LNCAP (cell line): ENCODE data around the gene DCBLD2.

Experiments
- TF ChIP-seq, protein P1 (sequence below): fragments of 450-650 bp; IDR thresholded peaks from 2 replicates; pipeline ENCODE4 v1.5.1; 2017; ENCODE audit warnings: mild to moderate bottlenecking

Gene DCBLD2

GRCh38 chr3:98901119-98901391 lies 440 bp downstream of the DCBLD2 start:
- TF ChIP-seq, protein P1, sequence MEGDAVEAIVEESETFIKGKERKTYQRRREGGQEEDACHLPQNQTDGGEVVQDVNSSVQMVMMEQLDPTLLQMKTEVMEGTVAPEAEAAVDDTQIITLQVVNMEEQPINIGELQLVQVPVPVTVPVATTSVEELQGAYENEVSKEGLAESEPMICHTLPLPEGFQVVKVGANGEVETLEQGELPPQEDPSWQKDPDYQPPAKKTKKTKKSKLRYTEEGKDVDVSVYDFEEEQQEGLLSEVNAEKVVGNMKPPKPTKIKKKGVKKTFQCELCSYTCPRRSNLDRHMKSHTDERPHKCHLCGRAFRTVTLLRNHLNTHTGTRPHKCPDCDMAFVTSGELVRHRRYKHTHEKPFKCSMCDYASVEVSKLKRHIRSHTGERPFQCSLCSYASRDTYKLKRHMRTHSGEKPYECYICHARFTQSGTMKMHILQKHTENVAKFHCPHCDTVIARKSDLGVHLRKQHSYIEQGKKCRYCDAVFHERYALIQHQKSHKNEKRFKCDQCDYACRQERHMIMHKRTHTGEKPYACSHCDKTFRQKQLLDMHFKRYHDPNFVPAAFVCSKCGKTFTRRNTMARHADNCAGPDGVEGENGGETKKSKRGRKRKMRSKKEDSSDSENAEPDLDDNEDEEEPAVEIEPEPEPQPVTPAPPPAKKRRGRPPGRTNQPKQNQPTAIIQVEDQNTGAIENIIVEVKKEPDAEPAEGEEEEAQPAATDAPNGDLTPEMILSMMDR = no peak

GRCh38 chr3:98900265-98901118 lies 1.0 kb downstream of the DCBLD2 start:
- TF ChIP-seq, protein P1 = no peak

GRCh38 chr3:98897701-98898100 lies 3.8 kb downstream of the DCBLD2 start:
- TF ChIP-seq, protein P1 = no peak

GRCh38 chr3:98894791-98895576 lies 6.5 kb downstream of the DCBLD2 start:
- TF ChIP-seq, protein P1 = no peak

- TF ChIP-seq, protein P1 = no peak
Observed at GRCh38 chr3:98893740-98894139, 7.8 kb downstream of the DCBLD2 start.

GRCh38 chr3:98892263-98892662 lies 9.2 kb downstream of the DCBLD2 start:
- TF ChIP-seq, protein P1 = no peak

DNA sequence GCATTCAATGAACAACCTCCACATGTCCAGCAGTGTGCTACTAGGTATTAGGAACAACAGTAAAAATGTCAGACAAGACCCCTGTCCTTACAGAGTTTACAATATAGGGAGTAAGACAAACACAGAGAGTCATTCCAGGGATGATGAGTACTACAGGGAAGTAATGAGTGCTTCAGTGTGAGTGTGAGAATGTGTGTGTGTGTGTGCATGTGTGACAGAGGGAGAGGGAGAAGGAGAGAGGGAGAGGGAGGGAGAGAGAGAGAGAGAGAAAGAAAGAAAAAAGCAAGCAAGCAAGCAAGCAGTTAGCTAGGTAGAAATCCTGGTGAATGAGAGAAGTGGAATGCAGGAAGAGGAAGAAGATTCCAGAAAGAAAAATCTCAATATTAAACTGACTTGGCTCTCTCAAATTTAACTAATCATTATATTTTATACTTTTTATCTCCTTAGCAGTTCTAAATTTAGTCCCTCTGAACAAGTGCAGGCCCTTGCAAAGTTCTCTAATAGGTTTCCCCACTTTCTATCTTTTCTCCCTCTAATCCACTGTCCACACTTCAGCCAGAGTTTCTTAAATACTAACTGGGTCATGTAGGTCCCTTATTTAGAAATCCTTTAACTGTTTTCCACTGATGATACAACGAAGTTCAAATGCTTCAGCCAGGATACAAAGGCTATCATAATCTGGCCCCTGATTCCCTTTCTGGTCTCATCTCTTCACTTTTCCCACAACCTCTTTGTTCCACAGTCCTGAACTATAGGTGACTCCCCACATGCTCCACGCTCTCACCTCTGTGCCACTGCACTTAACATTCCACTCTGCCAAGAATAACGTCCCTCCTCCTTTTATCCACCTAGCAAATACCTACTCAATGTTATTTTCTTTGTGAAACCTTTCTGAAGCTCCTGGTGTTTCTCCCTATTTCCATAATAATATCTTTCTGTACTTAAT lies 10.3 kb downstream of the DCBLD2 start:
- TF ChIP-seq, protein P1 = no peak
